GM12878 (cell line): ENCODE data around the gene RHBG. TPM values are rescaled to one million over a fixed set of nuclear protein-coding genes. Genes with fewer than 3 reads are reported as not detected.

ENCODE experiments used
- CTCF ChIP-seq, 3 experiments: IDR thresholded peaks in 2 of 3; conservative IDR thresholded peaks in 1 of 3; 2 replicates each; pipeline ENCODE4 v1.5.1; 2011; ENCODE audit warnings: low read depth in 3 of 3, low read length in 3 of 3, mild to moderate bottlenecking in 3 of 3, control low read depth in 2 of 3, moderate library complexity in 2 of 3, inconsistent platforms in 1 of 3, mixed read lengths in 1 of 3; ENCODE audit not compliant: control insufficient read depth in 2 of 3, insufficient read depth in 1 of 3; ENCODE audit errors: extremely low read depth in 1 of 3
- GABPA ChIP-seq: IDR thresholded peaks from 2 replicates; pipeline ENCODE4 v1.6.1; 2014; ENCODE audit warnings: antibody characterized with exemption, low read depth, mild to moderate bottlenecking, inconsistent platforms
- MLLT1 ChIP-seq: fragments of 450-650 bp; IDR thresholded peaks from 2 replicates; pipeline ENCODE4 v1.6.1; 2016; ENCODE audit warnings: mild to moderate bottlenecking
- RAD21 ChIP-seq: IDR thresholded peaks from 2 replicates; pipeline ENCODE4 v1.6.1; 2011; ENCODE audit warnings: mild to moderate bottlenecking, low read depth, low read length, moderate library complexity; ENCODE audit not compliant: insufficient read depth
- RBBP5 ChIP-seq: fragments of 200-600 bp; sonication (generic); conservative IDR thresholded peaks from 2 replicates; pipeline ENCODE4 v1.6.1; 2016
- SMC3 ChIP-seq: IDR thresholded peaks from 2 replicates; pipeline ENCODE4 v1.6.1; 2011; ENCODE audit warnings: low read length, improper control_type of control experiment, borderline replicate concordance
- SREBF2 ChIP-seq: IDR thresholded peaks from 2 replicates; pipeline ENCODE4 v1.6.1; 2012; ENCODE audit warnings: mild to moderate bottlenecking, low read length
- ZBTB40 ChIP-seq: fragments of 450-650 bp; IDR thresholded peaks from 2 replicates; pipeline ENCODE4 v1.6.1; 2016; ENCODE audit warnings: mild to moderate bottlenecking, moderate library complexity, borderline replicate concordance
- polyA plus RNA-seq, 11 experiments: library from polyadenylated mRNA; depleted of rRNA in 4 of 11; unstranded in 6 of 11; stranded (reverse) in 5 of 11; fragments of >200 nt; fragmentation: Nextera tagmentation in 4 of 11; fragmentation: Illumina TruSeq in 1 of 11; extraction: Ambion mirVana in 4 of 11; extraction: Trizol in 1 of 11; gene quantifications; 1 replicate in 1 of 11; 2 replicates in 10 of 11; pipeline versions ENCODE4 v1.2.1 to v1.2.3, GENCODE V29; 2011 to 2016; ENCODE audit warnings: inconsistent platforms in 2 of 11, missing spikeins in 2 of 11, low read depth in 1 of 11
- total RNA-seq, 4 experiments: library from RNA; depleted of rRNA in 3 of 4; stranded (reverse); fragments of >200 nt in 3 of 4; fragmentation: Illumina TruSeq in 1 of 4; extraction: Trizol in 1 of 4; gene quantifications; 2 replicates each; pipeline versions ENCODE4 v1.2.1 to v1.2.3, GENCODE V29; 2013 to 2021

The RHBG gene
- total and polyA plus RNA-seq, 10 of the 15 experiments (the other 5 are each of a cell fraction or from before 2014, with no cell fraction given) = not detected

- TF ChIP-seq SMC3 = peak; percentile 35; the same call in 1 of the 2 replicates
- no peak for TF ChIP-seq GABPA
- no peak for TF ChIP-seq MLLT1
- peak; percentile 41 to 51 (median 46) for TF ChIP-seq CTCF (IDR thresholded peaks at IDR 0.05 in 2 of 3, conservative IDR thresholded peaks at IDR 0.05 in 1 of 3; ENCODE audit: control insufficient read depth in 2 of 3, extremely low read depth in 1 of 3, insufficient read depth in 1 of 3, low read depth in 3 of 3, low read length in 3 of 3)
- TF ChIP-seq RAD21 = peak; percentile 64
- TF ChIP-seq RBBP5 = no peak
- TF ChIP-seq SREBF2 = no peak
- no peak for TF ChIP-seq ZBTB40
Measured at GRCh38 chr1:156319664-156320063, 49.3 kb upstream of the RHBG start (continued).
